HL-60 (cell line): ENCODE results near the gene GPATCH8.

ENCODE experiments used
- TF ChIP-seq, protein P1 (sequence below): IDR thresholded peaks from one replicate; pipeline ENCODE4 v1.5.1; 2011; ENCODE audit warnings: low read length, control low read depth, inconsistent platforms; ENCODE audit not compliant: insufficient read depth
- TF ChIP-seq, protein P2 (sequence below): IDR thresholded peaks from 2 replicates; pipeline ENCODE4 v1.6.1; 2012; ENCODE audit warnings: low read depth; ENCODE audit not compliant: insufficient replicate concordance

DNA sequence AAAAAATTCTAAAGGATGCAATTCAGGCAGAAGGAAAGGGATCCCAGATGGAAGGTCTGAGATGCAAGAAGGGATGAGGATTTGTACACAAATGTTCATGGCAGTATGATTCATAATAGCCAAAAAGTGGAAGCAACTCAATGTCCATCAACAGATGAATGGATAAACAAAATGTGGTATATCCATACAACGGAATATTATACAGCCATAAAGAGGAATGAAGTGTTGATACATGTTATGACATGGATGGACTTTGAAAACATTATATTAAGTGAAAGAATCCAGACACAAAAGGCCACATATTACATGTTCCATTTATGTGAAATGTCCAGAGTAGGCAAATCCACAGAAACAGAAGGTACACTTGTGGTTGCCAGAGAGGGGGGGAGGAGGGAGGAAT lies 23.9 kb upstream of the GPATCH8 start:
- TF ChIP-seq, protein P1, sequence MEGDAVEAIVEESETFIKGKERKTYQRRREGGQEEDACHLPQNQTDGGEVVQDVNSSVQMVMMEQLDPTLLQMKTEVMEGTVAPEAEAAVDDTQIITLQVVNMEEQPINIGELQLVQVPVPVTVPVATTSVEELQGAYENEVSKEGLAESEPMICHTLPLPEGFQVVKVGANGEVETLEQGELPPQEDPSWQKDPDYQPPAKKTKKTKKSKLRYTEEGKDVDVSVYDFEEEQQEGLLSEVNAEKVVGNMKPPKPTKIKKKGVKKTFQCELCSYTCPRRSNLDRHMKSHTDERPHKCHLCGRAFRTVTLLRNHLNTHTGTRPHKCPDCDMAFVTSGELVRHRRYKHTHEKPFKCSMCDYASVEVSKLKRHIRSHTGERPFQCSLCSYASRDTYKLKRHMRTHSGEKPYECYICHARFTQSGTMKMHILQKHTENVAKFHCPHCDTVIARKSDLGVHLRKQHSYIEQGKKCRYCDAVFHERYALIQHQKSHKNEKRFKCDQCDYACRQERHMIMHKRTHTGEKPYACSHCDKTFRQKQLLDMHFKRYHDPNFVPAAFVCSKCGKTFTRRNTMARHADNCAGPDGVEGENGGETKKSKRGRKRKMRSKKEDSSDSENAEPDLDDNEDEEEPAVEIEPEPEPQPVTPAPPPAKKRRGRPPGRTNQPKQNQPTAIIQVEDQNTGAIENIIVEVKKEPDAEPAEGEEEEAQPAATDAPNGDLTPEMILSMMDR: no peak
- TF ChIP-seq, protein P2, sequence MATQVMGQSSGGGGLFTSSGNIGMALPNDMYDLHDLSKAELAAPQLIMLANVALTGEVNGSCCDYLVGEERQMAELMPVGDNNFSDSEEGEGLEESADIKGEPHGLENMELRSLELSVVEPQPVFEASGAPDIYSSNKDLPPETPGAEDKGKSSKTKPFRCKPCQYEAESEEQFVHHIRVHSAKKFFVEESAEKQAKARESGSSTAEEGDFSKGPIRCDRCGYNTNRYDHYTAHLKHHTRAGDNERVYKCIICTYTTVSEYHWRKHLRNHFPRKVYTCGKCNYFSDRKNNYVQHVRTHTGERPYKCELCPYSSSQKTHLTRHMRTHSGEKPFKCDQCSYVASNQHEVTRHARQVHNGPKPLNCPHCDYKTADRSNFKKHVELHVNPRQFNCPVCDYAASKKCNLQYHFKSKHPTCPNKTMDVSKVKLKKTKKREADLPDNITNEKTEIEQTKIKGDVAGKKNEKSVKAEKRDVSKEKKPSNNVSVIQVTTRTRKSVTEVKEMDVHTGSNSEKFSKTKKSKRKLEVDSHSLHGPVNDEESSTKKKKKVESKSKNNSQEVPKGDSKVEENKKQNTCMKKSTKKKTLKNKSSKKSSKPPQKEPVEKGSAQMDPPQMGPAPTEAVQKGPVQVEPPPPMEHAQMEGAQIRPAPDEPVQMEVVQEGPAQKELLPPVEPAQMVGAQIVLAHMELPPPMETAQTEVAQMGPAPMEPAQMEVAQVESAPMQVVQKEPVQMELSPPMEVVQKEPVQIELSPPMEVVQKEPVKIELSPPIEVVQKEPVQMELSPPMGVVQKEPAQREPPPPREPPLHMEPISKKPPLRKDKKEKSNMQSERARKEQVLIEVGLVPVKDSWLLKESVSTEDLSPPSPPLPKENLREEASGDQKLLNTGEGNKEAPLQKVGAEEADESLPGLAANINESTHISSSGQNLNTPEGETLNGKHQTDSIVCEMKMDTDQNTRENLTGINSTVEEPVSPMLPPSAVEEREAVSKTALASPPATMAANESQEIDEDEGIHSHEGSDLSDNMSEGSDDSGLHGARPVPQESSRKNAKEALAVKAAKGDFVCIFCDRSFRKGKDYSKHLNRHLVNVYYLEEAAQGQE: no peak
